NCI-H1417 treated with DMSO at 0.1 percent for 48 hours (cell line): ENCODE results near the gene RAD23B.

ENCODE experiments used
- DNase-seq: peaks from one replicate; lab custom pipeline; 2025; lab: John Stamatoyannopoulos, UW

The RAD23B gene

GRCh38 chr9:107378006-107378405 is 94.9 kb downstream of the RAD23B start:
- no peak for DNase-seq
